HepG2 (cell line): ENCODE results near the gene APOA1. TPM values are rescaled to one million over a fixed set of nuclear protein-coding genes. Genes with fewer than 3 reads are reported as not detected.

ENCODE experiments used
- ADNP ChIP-seq: sonication (generic); formaldehyde crosslinking; IDR thresholded peaks from 2 replicates; pipeline ENCODE4 v1.4.0; 2020; ENCODE audit warnings: missing genetic modification reagents
- AGO2 ChIP-seq: fragments of 200-400 bp; formaldehyde crosslinking; optimal IDR thresholded peaks from 2 replicates; pipeline ENCODE3; 2017; ENCODE audit warnings: mild to moderate bottlenecking, low read depth, low read length, moderate library complexity
- BCL3 ChIP-seq: sonication (generic); formaldehyde crosslinking; IDR thresholded peaks from 2 replicates; pipeline ENCODE4 v1.5.1; 2020; ENCODE audit warnings: mild to moderate bottlenecking, missing genetic modification reagents, moderate library complexity
- E2F1 ChIP-seq: sonication (generic); formaldehyde crosslinking; IDR thresholded peaks from 2 replicates; pipeline ENCODE4 v1.5.0; 2020; ENCODE audit warnings: missing genetic modification reagents
- FOXK1 ChIP-seq: sonication (generic); formaldehyde crosslinking; IDR thresholded peaks from 2 replicates; pipeline ENCODE4 v1.4.0; 2020; ENCODE audit warnings: low read depth, missing genetic modification reagents, borderline replicate concordance
- HNRNPH1 ChIP-seq: fragments of 200-400 bp; formaldehyde crosslinking; optimal IDR thresholded peaks from 2 replicates; pipeline ENCODE3; 2017; ENCODE audit warnings: mild to moderate bottlenecking, low read depth, low read length
- MLLT10 ChIP-seq: sonication (generic); formaldehyde crosslinking; IDR thresholded peaks from 2 replicates; pipeline ENCODE4 v1.4.0; 2020; ENCODE audit warnings: missing genetic modification reagents
- PPARG ChIP-seq: conservative IDR thresholded peaks from 2 replicates; pipeline ENCODE4 v1.6.1; 2016; ENCODE audit warnings: missing biosample characterization, missing genetic modification reagents
- RAD51 ChIP-seq: fragments of 450-650 bp; IDR thresholded peaks from 2 replicates; pipeline ENCODE4 v1.6.1; 2016; ENCODE audit warnings: borderline replicate concordance
- REPIN1 ChIP-seq: sonication (generic); formaldehyde crosslinking; IDR thresholded peaks from 2 replicates; pipeline ENCODE4 v1.8.0; 2022; ENCODE audit warnings: missing genetic modification reagents, low read depth, mild to moderate bottlenecking, borderline replicate concordance
- SALL2 ChIP-seq: sonication (generic); formaldehyde crosslinking; IDR thresholded peaks from 2 replicates; pipeline ENCODE4 v1.8.1; 2023; ENCODE audit warnings: mild to moderate bottlenecking, missing genetic modification reagents, inconsistent platforms
- TOE1 ChIP-seq: sonication (generic); formaldehyde crosslinking; IDR thresholded peaks from 2 replicates; pipeline ENCODE4 v1.4.0; 2020; ENCODE audit warnings: mild to moderate bottlenecking, missing genetic modification reagents
- TSC22D2 ChIP-seq: sonication (generic); formaldehyde crosslinking; IDR thresholded peaks from 2 replicates; pipeline ENCODE4 v1.5.1; 2020; ENCODE audit warnings: missing genetic modification reagents, mild to moderate bottlenecking, borderline replicate concordance
- XRCC5 ChIP-seq: fragments of 200-400 bp; formaldehyde crosslinking; optimal IDR thresholded peaks from 2 replicates; pipeline ENCODE3; 2017; ENCODE audit warnings: mild to moderate bottlenecking, low read length
- ZFX ChIP-seq: sonication (generic); formaldehyde crosslinking; IDR thresholded peaks from 2 replicates; pipeline ENCODE4 v1.4.0; 2020; ENCODE audit warnings: mild to moderate bottlenecking, low read depth, missing genetic modification reagents, moderate library complexity
- ZNF232 ChIP-seq: sonication (generic); formaldehyde crosslinking; IDR thresholded peaks from 2 replicates; pipeline ENCODE4 v1.4.0; 2020; ENCODE audit warnings: missing genetic modification reagents, borderline replicate concordance
- ZNF350 ChIP-seq: sonication (generic); formaldehyde crosslinking; IDR thresholded peaks from 2 replicates; pipeline ENCODE4 v1.4.0; 2020; ENCODE audit warnings: mild to moderate bottlenecking, low read depth, missing genetic modification reagents, borderline replicate concordance
- ZNF547 ChIP-seq: sonication (generic); formaldehyde crosslinking; IDR thresholded peaks from 2 replicates; pipeline ENCODE4 v1.5.1; 2020; ENCODE audit warnings: mild to moderate bottlenecking, missing genetic modification reagents
- ZNF556 ChIP-seq: sonication (generic); formaldehyde crosslinking; IDR thresholded peaks from 2 replicates; pipeline ENCODE4 v1.4.0; 2020; ENCODE audit warnings: mild to moderate bottlenecking, missing genetic modification reagents, borderline replicate concordance
- polyA plus RNA-seq, 8 experiments: library from polyadenylated mRNA; depleted of rRNA in 3 of 8; stranded (reverse) in 7 of 8; unstranded in 1 of 8; fragments of >200 nt; fragmentation: Illumina TruSeq in 4 of 8; extraction: Trizol in 4 of 8; gene quantifications; 2 replicates each; pipeline versions ENCODE4 v1.2.1 to v1.2.3, GENCODE V29; 2011 to 2016; ENCODE audit warnings: low read depth in 4 of 8, missing spikeins in 1 of 8, mixed read lengths in 1 of 8; ENCODE audit not compliant: insufficient read depth in 1 of 8
- total RNA-seq, 5 experiments: library from RNA; depleted of rRNA; stranded (reverse); fragments of >200 nt; fragmentation: Illumina TruSeq; extraction: Trizol; gene quantifications; 2 replicates each; pipeline ENCODE4 v1.2.3, GENCODE V29; 2016; ENCODE audit warnings: low read depth in 1 of 5
- TF ChIP-seq, protein P1 (sequence below), 2 experiments: sonication (generic) in 1 of 2; formaldehyde crosslinking in 1 of 2; IDR thresholded peaks; 2 replicates each; pipeline versions ENCODE4 v1.6.1 to v1.9.0; 2014 to 2022; ENCODE audit warnings: antibody characterized with exemption in 1 of 2, borderline replicate concordance in 1 of 2, inconsistent platforms in 1 of 2, low read depth in 1 of 2, missing genetic modification reagents in 1 of 2

The APOA1 gene
- total and polyA plus RNA-seq, 2 of the 13 experiments (the other 11 are each of a cell fraction or from before 2014, with no cell fraction given) = 1,973 to 5,485 TPM

DNA sequence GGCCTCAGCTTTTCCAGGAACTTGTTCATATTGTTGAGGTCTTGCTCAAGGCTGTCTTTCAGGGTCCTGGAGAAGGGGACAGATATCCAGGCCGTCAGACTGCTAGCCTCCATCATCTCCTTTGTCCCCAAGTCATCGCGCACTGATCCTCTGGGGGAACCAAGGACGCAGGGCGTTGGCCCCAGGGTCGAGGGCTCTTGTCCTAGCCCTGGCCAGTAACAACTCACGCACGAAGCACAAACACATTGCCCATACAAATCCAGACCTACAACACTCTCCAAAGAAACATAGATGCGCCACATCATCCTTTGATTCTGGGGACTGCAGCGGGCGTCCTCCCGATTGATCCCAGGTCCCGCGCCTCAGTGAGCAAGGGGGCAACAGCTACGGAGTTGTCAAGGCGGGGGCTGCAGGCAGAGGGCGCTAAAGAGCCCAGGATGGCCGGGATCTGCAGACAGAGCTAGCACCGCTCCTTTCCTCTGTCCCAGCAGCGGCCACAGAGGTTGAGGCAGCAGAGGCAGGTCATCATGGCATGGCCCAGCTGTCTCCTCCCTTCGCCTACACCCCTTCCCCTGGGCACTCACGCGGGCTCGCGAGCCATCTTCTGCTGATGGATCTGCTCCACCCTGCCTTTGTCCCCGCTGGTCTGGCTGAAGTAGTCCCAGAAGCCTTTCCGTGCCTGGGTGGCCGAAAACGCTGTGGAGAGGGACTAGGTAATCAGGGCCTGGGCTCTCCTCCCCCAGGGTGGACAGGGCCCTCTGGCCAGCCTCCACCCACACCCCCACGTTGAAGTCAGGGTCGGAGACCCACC is 46.2 kb downstream of the APOA1 start (continued):
- TF ChIP-seq E2F1 (CRISPR knock-in tag) (0 out of 2 replicates have a peak, but pooled peaks have one; percentile 26), ZFX (CRISPR knock-in tag) (peak; percentile 67), SALL2 (CRISPR knock-in tag) (peak; percentile 84; the same call in 1 of the 2 replicates), ZNF547 (CRISPR knock-in tag) (peak; percentile 56; the same call in 1 of the 2 replicates), PPARG (CRISPR knock-in tag) (peak; percentile 44; the same call in 1 of the 2 replicates), ZNF232 (CRISPR knock-in tag) (0 out of 2 replicates have a peak, but pooled peaks have one; percentile 48), XRCC5 (peak; percentile 47), FOXK1 (peak; percentile 29; the same call in 1 of the 2 replicates), ADNP (no peak), MLLT10 (CRISPR knock-in tag) (no peak), AGO2 (peak; percentile 94), REPIN1 (CRISPR knock-in tag) (peak; percentile 84), RAD51 (no peak), ZNF556 (CRISPR knock-in tag) (peak; percentile 47; the same call in 1 of the 2 replicates), ZNF350 (CRISPR knock-in tag) (no peak), HNRNPH1 (no peak), TOE1 (CRISPR knock-in tag) (no peak), TSC22D2 (CRISPR knock-in tag) (no peak), BCL3 (CRISPR knock-in tag) (0 out of 2 replicates have a peak, but pooled peaks have one; percentile 36)
- TF ChIP-seq, protein P1, sequence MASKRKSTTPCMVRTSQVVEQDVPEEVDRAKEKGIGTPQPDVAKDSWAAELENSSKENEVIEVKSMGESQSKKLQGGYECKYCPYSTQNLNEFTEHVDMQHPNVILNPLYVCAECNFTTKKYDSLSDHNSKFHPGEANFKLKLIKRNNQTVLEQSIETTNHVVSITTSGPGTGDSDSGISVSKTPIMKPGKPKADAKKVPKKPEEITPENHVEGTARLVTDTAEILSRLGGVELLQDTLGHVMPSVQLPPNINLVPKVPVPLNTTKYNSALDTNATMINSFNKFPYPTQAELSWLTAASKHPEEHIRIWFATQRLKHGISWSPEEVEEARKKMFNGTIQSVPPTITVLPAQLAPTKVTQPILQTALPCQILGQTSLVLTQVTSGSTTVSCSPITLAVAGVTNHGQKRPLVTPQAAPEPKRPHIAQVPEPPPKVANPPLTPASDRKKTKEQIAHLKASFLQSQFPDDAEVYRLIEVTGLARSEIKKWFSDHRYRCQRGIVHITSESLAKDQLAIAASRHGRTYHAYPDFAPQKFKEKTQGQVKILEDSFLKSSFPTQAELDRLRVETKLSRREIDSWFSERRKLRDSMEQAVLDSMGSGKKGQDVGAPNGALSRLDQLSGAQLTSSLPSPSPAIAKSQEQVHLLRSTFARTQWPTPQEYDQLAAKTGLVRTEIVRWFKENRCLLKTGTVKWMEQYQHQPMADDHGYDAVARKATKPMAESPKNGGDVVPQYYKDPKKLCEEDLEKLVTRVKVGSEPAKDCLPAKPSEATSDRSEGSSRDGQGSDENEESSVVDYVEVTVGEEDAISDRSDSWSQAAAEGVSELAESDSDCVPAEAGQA (IDR thresholded peaks at IDR 0.05; ENCODE audit: low read depth) = no peak
- TF ChIP-seq, protein P1 (CRISPR knock-in tag; IDR thresholded peaks at IDR 0.05; ENCODE audit: borderline replicate concordance) = no peak
